HEK293 (cell line): ENCODE measurements around the gene APRT.
A peak's percentile ranks its signal among the peaks of the same experiment; 100 is the strongest.

Source experiments
- CTCF ChIA-PET: fragments of 350-600 bp; formaldehyde crosslinking; extraction: SDS; loops from one replicate; lab custom pipeline; 2021; ENCODE audit warnings: antibody characterized with exemption; lab: Yijun Ruan, JAX
- POLR2A ChIA-PET: fragments of 300-600 bp; formaldehyde crosslinking; extraction: SDS; loops from one replicate; lab custom pipeline; 2020; ENCODE audit warnings: antibody characterized with exemption, inconsistent platforms; lab: Yijun Ruan, JAX
- H3K27ac ChIP-seq: fragments of 200-500 bp; sonication (Bioruptor generic); 2 replicates; pipeline ENCODE4 v1.5.1; 2014; ENCODE audit warnings: low read depth, low read length, control low read depth, inconsistent platforms; ENCODE audit errors: extremely low read depth
- H3K36me3 ChIP-seq, 2 experiments: fragments of 200-500 bp in 1 of 2; sonication (Bioruptor generic) in 1 of 2; 1 replicate in 1 of 2; 2 replicates in 1 of 2; pipeline ENCODE4 v1.5.1; 2014 to 2017; ENCODE audit warnings: inconsistent platforms in 2 of 2, low read length in 2 of 2; ENCODE audit not compliant: control insufficient read depth in 2 of 2, insufficient read depth in 1 of 2
- H3K4me1 ChIP-seq: fragments of 200-500 bp; sonication (Bioruptor generic); 2 replicates; pipeline ENCODE4 v1.5.1; 2014; ENCODE audit warnings: mild to moderate bottlenecking, low read length, inconsistent platforms; ENCODE audit not compliant: control insufficient read depth, insufficient read depth
- H3K4me3 ChIP-seq: 2 replicates; pipeline ENCODE4 v1.5.1; 2011; ENCODE audit warnings: low read depth, mild to moderate bottlenecking, control low read depth, low read length, moderate library complexity
- H3K9me3 ChIP-seq: fragments of 200-500 bp; sonication (Bioruptor generic); 2 replicates; pipeline ENCODE4 v1.5.1; 2014; ENCODE audit warnings: low read depth, low read length, inconsistent platforms; ENCODE audit not compliant: control insufficient read depth, insufficient read depth
- RBAK ChIP-seq: fragments of 450-650 bp; formaldehyde crosslinking; IDR thresholded peaks from 2 replicates; pipeline ENCODE4 v1.5.1; 2016; ENCODE audit warnings: missing biosample characterization, missing genetic modification characterization
- REPIN1 ChIP-seq: fragments of 450-650 bp; formaldehyde crosslinking; IDR thresholded peaks from 2 replicates; pipeline ENCODE4 v1.5.1; 2017; ENCODE audit warnings: missing biosample characterization, missing genetic modification characterization, low read depth
- TRIM28 ChIP-seq: IDR thresholded peaks from 2 replicates; pipeline ENCODE4 v1.6.1; 2011; ENCODE audit warnings: low read length, control low read depth, borderline replicate concordance
- YY1 ChIP-seq: fragments of 450-650 bp; formaldehyde crosslinking; IDR thresholded peaks from 2 replicates; pipeline ENCODE4 v1.5.1; 2018; ENCODE audit warnings: missing biosample characterization, missing genetic modification characterization
- ZFP3 ChIP-seq: fragments of 450-650 bp; formaldehyde crosslinking; IDR thresholded peaks from 2 replicates; pipeline ENCODE4 v1.5.1; 2016; ENCODE audit warnings: low read depth, missing biosample characterization, missing genetic modification characterization
- ZFP37 ChIP-seq: fragments of 450-650 bp; formaldehyde crosslinking; IDR thresholded peaks from 2 replicates; pipeline ENCODE4 v1.5.1; 2016; ENCODE audit warnings: missing biosample characterization, missing genetic modification characterization
- ZNF112 ChIP-seq: fragments of 450-650 bp; formaldehyde crosslinking; IDR thresholded peaks from 2 replicates; pipeline ENCODE4 v1.5.0; 2017; ENCODE audit warnings: missing biosample characterization, missing genetic modification characterization
- ZNF16 ChIP-seq: fragments of 450-650 bp; formaldehyde crosslinking; IDR thresholded peaks from 2 replicates; pipeline ENCODE4 v1.5.1; 2016; ENCODE audit warnings: low read depth, missing biosample characterization, missing genetic modification characterization
- ZNF2 ChIP-seq: fragments of 450-650 bp; formaldehyde crosslinking; IDR thresholded peaks from 2 replicates; pipeline ENCODE4 v1.5.1; 2016; ENCODE audit warnings: missing biosample characterization, missing genetic modification characterization
- ZNF211 ChIP-seq: fragments of 450-650 bp; formaldehyde crosslinking; IDR thresholded peaks from 2 replicates; pipeline ENCODE4 v1.5.1; 2016; ENCODE audit warnings: low read depth, missing biosample characterization, missing genetic modification characterization
- ZNF23 ChIP-seq: fragments of 450-650 bp; formaldehyde crosslinking; IDR thresholded peaks from 2 replicates; pipeline ENCODE4 v1.5.1; 2016; ENCODE audit warnings: missing biosample characterization, missing genetic modification characterization, borderline replicate concordance
- ZNF266 ChIP-seq: fragments of 450-650 bp; formaldehyde crosslinking; IDR thresholded peaks from 2 replicates; pipeline ENCODE4 v1.5.1; 2016; ENCODE audit warnings: missing biosample characterization, missing genetic modification characterization, low read depth
- ZNF335 ChIP-seq: fragments of 450-650 bp; formaldehyde crosslinking; conservative IDR thresholded peaks from 2 replicates; pipeline ENCODE4 v1.5.1; 2016; ENCODE audit warnings: missing biosample characterization, missing genetic modification characterization
- ZNF341 ChIP-seq: fragments of 450-650 bp; formaldehyde crosslinking; IDR thresholded peaks from 2 replicates; pipeline ENCODE4; 2016; ENCODE audit warnings: low read depth, missing biosample characterization, missing genetic modification characterization
- ZNF366 ChIP-seq: fragments of 450-650 bp; formaldehyde crosslinking; conservative IDR thresholded peaks from 2 replicates; pipeline ENCODE4 v1.5.1; 2016; ENCODE audit warnings: missing biosample characterization, missing genetic modification characterization
- ZNF596 ChIP-seq: fragments of 450-650 bp; IDR thresholded peaks from 2 replicates; pipeline ENCODE4 v1.5.0; 2018; ENCODE audit warnings: missing biosample characterization, mild to moderate bottlenecking, missing genetic modification characterization, moderate library complexity
- ZNF626 ChIP-seq: fragments of 450-650 bp; sonication (Bioruptor Pico); formaldehyde crosslinking; IDR thresholded peaks from 2 replicates; pipeline ENCODE4 v1.5.1; 2018; ENCODE audit warnings: missing biosample characterization, missing genetic modification characterization, inconsistent platforms
- ZNF658 ChIP-seq: fragments of 450-650 bp; formaldehyde crosslinking; IDR thresholded peaks from 2 replicates; pipeline ENCODE4; 2016; ENCODE audit warnings: missing biosample characterization, missing genetic modification characterization
- ZNF701 ChIP-seq: fragments of 450-650 bp; formaldehyde crosslinking; IDR thresholded peaks from 2 replicates; pipeline ENCODE4 v1.5.1; 2016; ENCODE audit warnings: missing biosample characterization, missing genetic modification characterization
- ZNF785 ChIP-seq: fragments of 450-650 bp; formaldehyde crosslinking; IDR thresholded peaks from 2 replicates; pipeline ENCODE4 v1.5.1; 2016; ENCODE audit warnings: missing biosample characterization, missing genetic modification characterization
- ZNF830 ChIP-seq: fragments of 450-650 bp; IDR thresholded peaks from 2 replicates; pipeline ENCODE4 v1.5.0; 2018; ENCODE audit warnings: missing biosample characterization, missing genetic modification characterization, low read depth, mild to moderate bottlenecking, moderate library complexity
- TF ChIP-seq, protein P1 (sequence below): fragments of 450-650 bp; formaldehyde crosslinking; IDR thresholded peaks from 2 replicates; pipeline ENCODE4 v1.5.1; 2016; ENCODE audit warnings: missing biosample characterization, missing genetic modification characterization
- TF ChIP-seq, protein P2 (sequence below): fragments of 450-650 bp; formaldehyde crosslinking; IDR thresholded peaks from 2 replicates; pipeline ENCODE4 v1.5.1; 2016; ENCODE audit warnings: missing biosample characterization, missing genetic modification characterization
- TF ChIP-seq, protein P3 (sequence below): fragments of 450-650 bp; formaldehyde crosslinking; IDR thresholded peaks from 2 replicates; pipeline ENCODE4 v1.5.1; 2016; ENCODE audit warnings: missing biosample characterization, missing genetic modification characterization
- TF ChIP-seq, protein P4 (sequence below): fragments of 450-650 bp; formaldehyde crosslinking; IDR thresholded peaks from 2 replicates; pipeline ENCODE4 v1.5.1; 2016; ENCODE audit warnings: missing biosample characterization, missing genetic modification characterization, low read depth

APRT gene

DNA sequence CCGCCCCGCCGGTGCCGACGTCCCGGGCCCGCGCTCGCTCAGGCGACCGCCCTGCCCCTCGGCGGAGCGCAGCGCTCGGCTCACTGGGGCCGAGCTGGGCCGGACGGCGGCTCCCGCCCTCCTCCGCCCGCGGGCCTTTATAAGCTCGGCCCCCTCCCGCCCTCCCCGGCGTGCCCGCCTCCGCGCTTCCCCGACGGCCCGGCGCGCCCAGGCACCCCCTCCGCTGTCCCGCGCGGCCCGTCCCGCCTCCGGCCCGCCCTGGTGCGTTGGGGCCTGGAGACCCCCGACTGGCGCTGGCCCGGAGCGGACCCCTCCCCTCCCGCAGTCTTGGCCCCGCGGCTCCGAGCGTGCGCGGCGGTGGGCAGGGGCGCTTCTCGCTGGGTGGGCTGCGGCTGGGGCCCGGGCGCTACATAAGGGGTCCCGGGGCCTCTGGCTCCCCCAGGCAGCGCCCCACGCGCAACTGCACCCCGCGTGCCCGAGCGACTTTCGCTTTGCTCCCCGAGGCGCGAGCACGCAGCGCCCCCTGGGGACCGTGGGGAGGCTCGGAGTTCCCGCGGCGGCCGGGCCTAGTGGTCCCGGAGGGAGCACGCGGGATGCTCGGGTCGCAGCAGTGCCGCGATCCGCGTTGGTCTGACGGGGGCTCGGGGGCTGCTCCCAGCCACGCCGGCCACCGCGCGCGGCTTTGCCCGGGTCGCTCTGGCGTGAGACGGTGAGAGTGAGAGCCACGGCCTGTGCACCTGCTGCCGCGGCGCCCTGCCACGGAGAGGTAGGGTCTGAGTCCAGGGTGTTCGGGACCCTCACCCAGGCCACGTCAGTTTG lies 26.4 kb downstream of the APRT start, which contains the start of gene PIEZO1:
Gene PIEZO1, minus strand, starts transcription at position 115 of the 819 bp plus-strand sequence. CDS start 256 bp downstream, outside the sequence.
- POLR2A ChIA-PET: interaction anchor here (0.5 to 6.7 kb wide), 12 partner anchors 10 to 732 kb away, joined by 3 to 97 read pairs (median 4); no protein-coding TSS in a partner anchor
- TF ChIP-seq ZFP37 (tag by site-specific recombination) (no peak), YY1 (0 out of 2 replicates have a peak, but pooled peaks have one; percentile 8), ZNF112 (no peak), REPIN1 (tag by site-specific recombination) (no peak), ZNF23 (tag by site-specific recombination) (no peak), ZNF335 (tag by site-specific recombination) (no peak; the same call in 1 of the 2 replicates), ZNF266 (no peak), ZNF16 (tag by site-specific recombination) (no peak), ZNF366 (tag by site-specific recombination) (no peak), ZNF701 (tag by site-specific recombination) (no peak), ZNF830 (tag by site-specific recombination) (no peak), RBAK (no peak), ZFP3 (tag by site-specific recombination) (no peak), TRIM28 (no peak), ZNF658 (tag by site-specific recombination) (no peak), ZNF785 (peak; percentile 97), ZNF596 (tag by site-specific recombination) (no peak; the same call in 1 of the 2 replicates), ZNF2 (tag by site-specific recombination) (peak; percentile 78; the same call in 1 of the 2 replicates), ZNF211 (tag by site-specific recombination) (no peak), ZNF341 (tag by site-specific recombination) (no peak), ZNF626 (tag by site-specific recombination) (no peak)
- TF ChIP-seq, protein P1, sequence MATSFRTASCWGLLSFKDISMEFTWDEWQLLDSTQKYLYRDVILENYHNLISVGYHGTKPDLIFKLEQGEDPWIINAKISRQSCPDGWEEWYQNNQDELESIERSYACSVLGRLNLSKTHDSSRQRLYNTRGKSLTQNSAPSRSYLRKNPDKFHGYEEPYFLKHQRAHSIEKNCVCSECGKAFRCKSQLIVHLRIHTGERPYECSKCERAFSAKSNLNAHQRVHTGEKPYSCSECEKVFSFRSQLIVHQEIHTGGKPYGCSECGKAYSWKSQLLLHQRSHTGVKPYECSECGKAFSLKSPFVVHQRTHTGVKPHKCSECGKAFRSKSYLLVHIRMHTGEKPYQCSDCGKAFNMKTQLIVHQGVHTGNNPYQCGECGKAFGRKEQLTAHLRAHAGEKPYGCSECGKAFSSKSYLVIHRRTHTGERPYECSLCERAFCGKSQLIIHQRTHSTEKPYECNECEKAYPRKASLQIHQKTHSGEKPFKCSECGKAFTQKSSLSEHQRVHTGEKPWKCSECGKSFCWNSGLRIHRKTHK (tag by site-specific recombination): no peak
- TF ChIP-seq, protein P2, sequence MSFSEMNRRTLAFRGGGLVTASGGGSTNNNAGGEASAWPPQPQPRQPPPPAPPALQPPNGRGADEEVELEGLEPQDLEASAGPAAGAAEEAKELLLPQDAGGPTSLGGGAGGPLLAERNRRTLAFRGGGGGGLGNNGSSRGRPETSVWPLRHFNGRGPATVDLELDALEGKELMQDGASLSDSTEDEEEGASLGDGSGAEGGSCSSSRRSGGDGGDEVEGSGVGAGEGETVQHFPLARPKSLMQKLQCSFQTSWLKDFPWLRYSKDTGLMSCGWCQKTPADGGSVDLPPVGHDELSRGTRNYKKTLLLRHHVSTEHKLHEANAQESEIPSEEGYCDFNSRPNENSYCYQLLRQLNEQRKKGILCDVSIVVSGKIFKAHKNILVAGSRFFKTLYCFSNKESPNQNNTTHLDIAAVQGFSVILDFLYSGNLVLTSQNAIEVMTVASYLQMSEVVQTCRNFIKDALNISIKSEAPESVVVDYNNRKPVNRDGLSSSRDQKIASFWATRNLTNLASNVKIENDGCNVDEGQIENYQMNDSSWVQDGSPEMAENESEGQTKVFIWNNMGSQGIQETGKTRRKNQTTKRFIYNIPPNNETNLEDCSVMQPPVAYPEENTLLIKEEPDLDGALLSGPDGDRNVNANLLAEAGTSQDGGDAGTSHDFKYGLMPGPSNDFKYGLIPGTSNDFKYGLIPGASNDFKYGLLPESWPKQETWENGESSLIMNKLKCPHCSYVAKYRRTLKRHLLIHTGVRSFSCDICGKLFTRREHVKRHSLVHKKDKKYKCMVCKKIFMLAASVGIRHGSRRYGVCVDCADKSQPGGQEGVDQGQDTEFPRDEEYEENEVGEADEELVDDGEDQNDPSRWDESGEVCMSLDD: 0 out of 2 replicates have a peak, but pooled peaks have one; percentile 66
- TF ChIP-seq, protein P3, sequence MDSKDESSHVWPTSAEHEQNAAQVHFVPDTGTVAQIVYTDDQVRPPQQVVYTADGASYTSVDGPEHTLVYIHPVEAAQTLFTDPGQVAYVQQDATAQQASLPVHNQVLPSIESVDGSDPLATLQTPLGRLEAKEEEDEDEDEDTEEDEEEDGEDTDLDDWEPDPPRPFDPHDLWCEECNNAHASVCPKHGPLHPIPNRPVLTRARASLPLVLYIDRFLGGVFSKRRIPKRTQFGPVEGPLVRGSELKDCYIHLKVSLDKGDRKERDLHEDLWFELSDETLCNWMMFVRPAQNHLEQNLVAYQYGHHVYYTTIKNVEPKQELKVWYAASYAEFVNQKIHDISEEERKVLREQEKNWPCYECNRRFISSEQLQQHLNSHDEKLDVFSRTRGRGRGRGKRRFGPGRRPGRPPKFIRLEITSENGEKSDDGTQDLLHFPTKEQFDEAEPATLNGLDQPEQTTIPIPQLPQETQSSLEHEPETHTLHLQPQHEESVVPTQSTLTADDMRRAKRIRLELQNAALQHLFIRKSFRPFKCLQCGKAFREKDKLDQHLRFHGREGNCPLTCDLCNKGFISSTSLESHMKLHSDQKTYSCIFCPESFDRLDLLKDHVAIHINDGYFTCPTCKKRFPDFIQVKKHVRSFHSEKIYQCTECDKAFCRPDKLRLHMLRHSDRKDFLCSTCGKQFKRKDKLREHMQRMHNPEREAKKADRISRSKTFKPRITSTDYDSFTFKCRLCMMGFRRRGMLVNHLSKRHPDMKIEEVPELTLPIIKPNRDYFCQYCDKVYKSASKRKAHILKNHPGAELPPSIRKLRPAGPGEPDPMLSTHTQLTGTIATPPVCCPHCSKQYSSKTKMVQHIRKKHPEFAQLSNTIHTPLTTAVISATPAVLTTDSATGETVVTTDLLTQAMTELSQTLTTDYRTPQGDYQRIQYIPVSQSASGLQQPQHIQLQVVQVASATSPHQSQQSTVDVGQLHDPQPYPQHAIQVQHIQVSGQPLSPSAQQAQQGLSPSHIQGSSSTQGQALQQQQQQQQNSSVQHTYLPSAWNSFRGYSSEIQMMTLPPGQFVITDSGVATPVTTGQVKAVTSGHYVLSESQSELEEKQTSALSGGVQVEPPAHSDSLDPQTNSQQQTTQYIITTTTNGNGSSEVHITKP (tag by site-specific recombination): no peak
- TF ChIP-seq, protein P4, sequence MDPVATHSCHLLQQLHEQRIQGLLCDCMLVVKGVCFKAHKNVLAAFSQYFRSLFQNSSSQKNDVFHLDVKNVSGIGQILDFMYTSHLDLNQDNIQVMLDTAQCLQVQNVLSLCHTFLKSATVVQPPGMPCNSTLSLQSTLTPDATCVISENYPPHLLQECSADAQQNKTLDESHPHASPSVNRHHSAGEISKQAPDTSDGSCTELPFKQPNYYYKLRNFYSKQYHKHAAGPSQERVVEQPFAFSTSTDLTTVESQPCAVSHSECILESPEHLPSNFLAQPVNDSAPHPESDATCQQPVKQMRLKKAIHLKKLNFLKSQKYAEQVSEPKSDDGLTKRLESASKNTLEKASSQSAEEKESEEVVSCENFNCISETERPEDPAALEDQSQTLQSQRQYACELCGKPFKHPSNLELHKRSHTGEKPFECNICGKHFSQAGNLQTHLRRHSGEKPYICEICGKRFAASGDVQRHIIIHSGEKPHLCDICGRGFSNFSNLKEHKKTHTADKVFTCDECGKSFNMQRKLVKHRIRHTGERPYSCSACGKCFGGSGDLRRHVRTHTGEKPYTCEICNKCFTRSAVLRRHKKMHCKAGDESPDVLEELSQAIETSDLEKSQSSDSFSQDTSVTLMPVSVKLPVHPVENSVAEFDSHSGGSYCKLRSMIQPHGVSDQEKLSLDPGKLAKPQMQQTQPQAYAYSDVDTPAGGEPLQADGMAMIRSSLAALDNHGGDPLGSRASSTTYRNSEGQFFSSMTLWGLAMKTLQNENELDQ (tag by site-specific recombination): no peak

More for the DNA sequence above, 26.4 kb downstream of the APRT start, which contains the start of gene PIEZO1:
- Histone ChIP-seq H3K4me3 (peak within 1 kb of the TSS; percentile 53), H3K9me3 (no peaks in the 10 kb centered on the region), H3K4me1 (peaks cover 22% of the 10 kb centered on the region), H3K36me3 (no peaks in the 10 kb centered on the region), H3K27ac (peak within 1 kb of the TSS; percentile 76; the same call in 1 of the 2 replicates)
- CTCF ChIA-PET: interaction anchor here (0.6 to 0.8 kb wide), 5 partner anchors 11 to 870 kb away, joined by 3 to 4 read pairs (median 3); no protein-coding TSS in a partner anchor
